ENCODE results near the gene ZNF410. TPM values are rescaled to one million over a fixed set of nuclear protein-coding genes. Genes with fewer than 3 reads are reported as not detected.

Gene ZNF410
- total and polyA plus RNA-seq, 5 donors, result 12.1 to 30.4 (median 19.3) TPM

- ATAC-seq, result no peak
Observed at GRCh38 chr14:73924337-73924736, 37.7 kb downstream of the ZNF410 start.

GRCh38 chr14:73935666-73936065, 49.0 kb downstream of the ZNF410 start:
- H3K9me3 ChIP-seq (ENCODE audit: control insufficient read depth, low read length), result no peaks in the 10 kb centered on the region
- no peak for DNase-seq
- H3K4me3 ChIP-seq (ENCODE audit: low read length), result no peak overlapping the region
- ATAC-seq, result no peak
- H3K27me3 ChIP-seq (ENCODE audit: control insufficient read depth, insufficient read depth), result no peaks in the 10 kb centered on the region
- intact Hi-C loops (cut with DNase I), result no loop called here
- no peaks in the 10 kb centered on the region for H3K4me1 ChIP-seq (ENCODE audit: control insufficient read depth, insufficient read depth, low read length)
- H3K27ac ChIP-seq (ENCODE audit: low read length), result no peak overlapping the region
- WGBS, result 89% methylated on average over 2 of the region's 2 CpGs

More at GRCh38 chr14:73924337-73924736, 37.7 kb downstream of the ZNF410 start:
- Histone ChIP-seq H3K9me3 (ENCODE audit: control insufficient read depth, low read length) (no peaks in the 10 kb centered on the region), H3K4me3 (ENCODE audit: low read length) (no peak overlapping the region), H3K27ac (ENCODE audit: low read length) (no peak overlapping the region), H3K4me1 (ENCODE audit: control insufficient read depth, insufficient read depth, low read length) (no peaks in the 10 kb centered on the region), H3K27me3 (ENCODE audit: control insufficient read depth, insufficient read depth) (no peaks in the 10 kb centered on the region)
- intact Hi-C loops (cut with DNase I), result no loop called here
- no peak for DNase-seq
- 82% methylated on average over 5 of the region's 5 CpGs for WGBS

DNA sequence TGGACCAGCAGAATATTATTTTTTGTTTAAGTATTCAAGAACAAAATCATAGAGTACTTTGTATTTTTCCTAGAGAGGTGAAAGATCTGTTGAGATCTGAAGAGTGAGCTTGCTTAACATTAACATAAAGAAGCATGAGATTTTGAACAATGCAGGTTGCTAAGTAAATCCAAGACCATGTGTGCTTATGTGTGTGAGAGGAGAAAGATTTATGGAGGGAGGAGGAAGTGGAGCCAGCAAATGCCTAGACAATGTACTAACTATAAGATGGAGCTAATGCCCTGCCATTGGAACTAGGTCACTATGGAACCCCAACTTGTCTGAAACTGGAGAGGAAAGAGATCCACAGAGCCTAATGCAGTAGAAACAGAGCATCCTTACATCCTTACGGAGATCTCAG, 49.9 kb downstream of the ZNF410 start:
- intact Hi-C loops (cut with DNase I), result no loop called here
- WGBS, result 91% methylated on average over 1 of the region's 1 CpG
- H3K4me3 ChIP-seq (ENCODE audit: low read length), result no peak overlapping the region
- H3K27me3 ChIP-seq (ENCODE audit: control insufficient read depth, insufficient read depth), result no peaks in the 10 kb centered on the region
- no peak for DNase-seq
- H3K27ac ChIP-seq (ENCODE audit: low read length), result no peak overlapping the region
- H3K9me3 ChIP-seq (ENCODE audit: control insufficient read depth, low read length), result no peaks in the 10 kb centered on the region
- no peak for ATAC-seq
- H3K4me1 ChIP-seq (ENCODE audit: control insufficient read depth, insufficient read depth, low read length), result no peaks in the 10 kb centered on the region

DNA sequence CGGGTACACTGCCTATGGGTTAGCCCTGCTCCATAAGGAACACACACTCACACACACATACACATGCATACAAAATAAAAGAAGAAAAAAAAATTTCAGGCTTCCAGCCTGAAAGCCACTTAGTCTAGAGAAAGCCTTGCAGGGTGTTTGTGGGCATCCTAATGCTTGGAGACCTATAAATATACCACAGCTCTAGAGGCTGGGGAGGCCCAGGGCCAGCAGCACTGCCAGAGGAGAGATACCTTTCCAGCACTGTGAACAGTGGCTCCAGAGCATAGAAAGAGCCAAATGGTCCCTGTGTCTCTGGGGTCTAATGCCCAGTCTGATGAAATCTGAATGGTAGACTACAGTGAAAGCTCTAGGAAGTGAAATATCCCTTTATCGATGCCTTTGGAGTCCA, 50.4 kb downstream of the ZNF410 start:
- Histone ChIP-seq H3K9me3 (ENCODE audit: control insufficient read depth, low read length) (no peaks in the 10 kb centered on the region), H3K4me3 (ENCODE audit: low read length) (no peak overlapping the region), H3K4me1 (ENCODE audit: control insufficient read depth, insufficient read depth, low read length) (no peaks in the 10 kb centered on the region), H3K27ac (ENCODE audit: low read length) (no peak overlapping the region), H3K27me3 (ENCODE audit: control insufficient read depth, insufficient read depth) (no peaks in the 10 kb centered on the region)
- intact Hi-C loops (cut with DNase I), result no loop called here
- ATAC-seq (peak; percentile 21 to 32), DNase-seq (no peak)
- whole genome bisulfite sequencing, result 93% methylated on average over 2 of the region's 2 CpGs

DNA sequence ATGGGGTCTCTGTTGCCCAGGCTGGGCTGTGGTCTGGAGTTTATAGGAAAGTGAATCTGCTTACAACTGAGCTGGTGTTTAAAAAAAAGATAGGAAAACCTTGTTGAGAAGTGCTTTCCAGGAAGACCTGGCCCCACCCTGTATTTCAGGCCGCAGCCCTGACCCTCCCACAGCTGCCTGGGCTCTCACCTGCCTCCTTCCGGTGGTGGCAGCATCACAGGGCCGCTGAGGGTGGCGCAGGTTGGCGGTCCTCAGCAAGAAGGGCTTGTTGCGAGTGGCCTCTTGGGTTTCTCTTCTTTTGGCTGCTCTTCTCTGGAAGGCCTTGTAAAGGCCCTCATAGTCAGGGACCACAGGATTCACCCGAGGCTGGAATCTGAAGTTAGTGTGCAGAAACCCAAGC, 55.5 kb downstream of the ZNF410 start:
- no peaks in the 10 kb centered on the region for H3K27me3 ChIP-seq (ENCODE audit: control insufficient read depth, insufficient read depth)
- WGBS, result 89% methylated on average over 7 of the region's 7 CpGs
- DNase-seq, result no peak
- no peaks in the 10 kb centered on the region for H3K9me3 ChIP-seq (ENCODE audit: control insufficient read depth, low read length)
- H3K4me3 ChIP-seq (ENCODE audit: low read length), result no peak overlapping the region
- no peak for ATAC-seq
- H3K4me1 ChIP-seq (ENCODE audit: control insufficient read depth, insufficient read depth, low read length), result no peaks in the 10 kb centered on the region
- no peak overlapping the region for H3K27ac ChIP-seq (ENCODE audit: low read length)
- intact Hi-C loops (cut with DNase I), result no loop called here

DNA sequence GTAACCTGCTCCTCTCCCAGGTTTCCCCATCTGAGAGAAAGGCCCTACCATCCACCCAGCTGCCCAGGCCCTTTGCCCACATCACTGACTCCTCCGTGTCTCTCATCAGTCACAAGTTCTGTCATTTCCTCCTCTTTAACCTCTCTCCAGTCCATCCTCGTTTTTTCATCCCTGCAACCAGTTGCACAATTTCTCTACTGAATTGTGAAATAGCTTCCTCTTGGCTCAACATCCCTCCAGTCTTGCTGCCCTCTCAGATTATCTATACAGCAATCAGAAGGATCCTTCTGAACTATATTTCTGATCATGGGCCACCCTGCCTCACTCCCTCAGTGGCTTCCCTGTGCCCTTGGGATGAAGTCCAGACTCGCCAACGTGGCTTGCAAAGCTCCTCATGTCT, 56.4 kb downstream of the ZNF410 start:
- 47% methylated on average over 4 of the region's 4 CpGs for WGBS
- no peaks in the 10 kb centered on the region for H3K9me3 ChIP-seq (ENCODE audit: control insufficient read depth, low read length)
- no peak overlapping the region for H3K4me3 ChIP-seq (ENCODE audit: low read length)
- ATAC-seq (peak; percentile 32 to 45), DNase-seq (no peak)
- intact Hi-C loops (cut with DNase I), result no loop called here
- H3K27ac ChIP-seq (ENCODE audit: low read length), result no peak overlapping the region
- H3K27me3 ChIP-seq (ENCODE audit: control insufficient read depth, insufficient read depth), result no peaks in the 10 kb centered on the region
- no peaks in the 10 kb centered on the region for H3K4me1 ChIP-seq (ENCODE audit: control insufficient read depth, insufficient read depth, low read length)

- DNase-seq (no peak), ATAC-seq (no peak)
- no peaks in the 10 kb centered on the region for H3K27me3 ChIP-seq (ENCODE audit: control insufficient read depth, insufficient read depth)
- intact Hi-C loops (cut with DNase I), result no loop called here
- H3K4me1 ChIP-seq (ENCODE audit: control insufficient read depth, insufficient read depth, low read length), result no peaks in the 10 kb centered on the region
- 85% methylated on average over 17 of the region's 17 CpGs for WGBS
- no peak overlapping the region for H3K27ac ChIP-seq (ENCODE audit: low read length)
- no peak overlapping the region for H3K4me3 ChIP-seq (ENCODE audit: low read length)
- H3K9me3 ChIP-seq (ENCODE audit: control insufficient read depth, low read length), result no peaks in the 10 kb centered on the region
Observed at GRCh38 chr14:73944432-73945158, 57.9 kb downstream of the ZNF410 start.

DNA sequence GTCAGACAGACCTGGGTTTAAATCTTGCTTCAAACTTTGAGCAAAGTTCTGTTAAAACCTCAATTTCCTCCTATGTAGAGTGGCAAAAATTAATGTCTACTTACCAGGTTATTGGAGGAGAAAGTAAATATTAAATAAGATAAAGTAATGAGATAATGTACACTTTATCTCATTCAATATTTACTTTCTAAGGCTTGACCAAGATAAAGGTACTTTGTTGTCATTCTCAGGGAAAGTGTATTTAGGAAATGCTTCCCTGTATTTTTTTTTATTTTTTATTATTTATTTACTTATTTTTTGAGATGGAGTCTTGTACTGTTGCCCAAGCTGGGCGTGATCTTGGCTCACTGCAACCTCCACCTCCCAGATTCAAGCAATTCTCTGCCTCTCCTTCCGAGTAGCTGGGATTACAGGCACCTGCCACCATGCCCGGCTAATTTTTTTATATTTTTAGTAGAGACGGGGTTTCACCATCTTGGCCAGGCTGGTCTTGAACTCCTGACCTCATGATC, 58.6 kb downstream of the ZNF410 start:
- 89% methylated on average over 4 of the region's 4 CpGs for WGBS
- Histone ChIP-seq H3K27ac (ENCODE audit: low read length) (no peak overlapping the region), H3K9me3 (ENCODE audit: control insufficient read depth, low read length) (no peaks in the 10 kb centered on the region), H3K4me1 (ENCODE audit: control insufficient read depth, insufficient read depth, low read length) (no peaks in the 10 kb centered on the region), H3K27me3 (ENCODE audit: control insufficient read depth, insufficient read depth) (no peaks in the 10 kb centered on the region), H3K4me3 (ENCODE audit: low read length) (no peak overlapping the region)
- intact Hi-C loops (cut with DNase I), result no loop called here
- ATAC-seq (no peak), DNase-seq (no peak)

- Histone ChIP-seq H3K27me3 (ENCODE audit: control insufficient read depth, insufficient read depth) (no peaks in the 10 kb centered on the region), H3K4me1 (ENCODE audit: control insufficient read depth, insufficient read depth, low read length) (no peaks in the 10 kb centered on the region), H3K27ac (ENCODE audit: low read length) (peak within 1 kb of the TSS; percentile 74), H3K9me3 (ENCODE audit: control insufficient read depth, low read length) (no peaks in the 10 kb centered on the region), H3K4me3 (ENCODE audit: low read length) (peak within 1 kb of the TSS; percentile 57)
- intact Hi-C loops (cut with DNase I), result no loop called here
- DNase-seq, result peak; percentile 95 to 97 (median 96)
- WGBS, result under 1% methylated on average over 70 of the region's 70 CpGs
- ATAC-seq, result peak; percentile 98 to 99
Observed at GRCh38 chr14:73949752-73950734, 63.4 kb downstream of the ZNF410 start, which contains the start of the genes COQ6 and FAM161B. TSS of gene COQ6 (plus strand) at chr14:73950302. CDS start at chr14:73950333, 31 bp downstream. TSS of gene FAM161B (minus strand) at chr14:73950094. CDS start at chr14:73950026, 68 bp downstream.

GRCh38 chr14:73953731-73954130, 67.1 kb downstream of the ZNF410 start:
- 75% methylated on average over 1 of the region's 1 CpG for WGBS
- no peak overlapping the region for H3K4me3 ChIP-seq (ENCODE audit: low read length)
- intact Hi-C loops (cut with DNase I), result no loop called here
- H3K4me1 ChIP-seq (ENCODE audit: control insufficient read depth, insufficient read depth, low read length), result no peaks in the 10 kb centered on the region
- DNase-seq, result no peak
- H3K27ac ChIP-seq (ENCODE audit: low read length), result no peak overlapping the region
- no peaks in the 10 kb centered on the region for H3K27me3 ChIP-seq (ENCODE audit: control insufficient read depth, insufficient read depth)
- ATAC-seq, result no peak
- H3K9me3 ChIP-seq (ENCODE audit: control insufficient read depth, low read length), result no peaks in the 10 kb centered on the region

GRCh38 chr14:73955674-73956073, 69.0 kb downstream of the ZNF410 start:
- intact Hi-C loops (cut with DNase I), result no loop called here
- H3K4me1 ChIP-seq (ENCODE audit: control insufficient read depth, insufficient read depth, low read length), result no peaks in the 10 kb centered on the region
- WGBS, result 88% methylated on average over 5 of the region's 5 CpGs
- H3K9me3 ChIP-seq (ENCODE audit: control insufficient read depth, low read length), result no peaks in the 10 kb centered on the region
- no peak for ATAC-seq
- DNase-seq, result no peak
- H3K27me3 ChIP-seq (ENCODE audit: control insufficient read depth, insufficient read depth), result no peaks in the 10 kb centered on the region
- H3K4me3 ChIP-seq (ENCODE audit: low read length), result no peak overlapping the region
- H3K27ac ChIP-seq (ENCODE audit: low read length), result no peak overlapping the region
